Ureter (tissue), 1 donor: Measurements from ENCODE around the gene RNF2. TPM values are rescaled to one million over a fixed set of nuclear protein-coding genes. Genes with fewer than 3 reads are reported as not detected.

Experiments used
- DNase-seq: peaks from one replicate; pipeline ENCODE4 v3.0.0-alpha.2; 2020; ENCODE audit warnings: low spot score
- total RNA-seq: library from RNA; stranded (reverse); gene quantifications from one replicate; pipeline ENCODE4 v1.2.4, GENCODE V29; 2023
- donor health status: DM: yes; HTN: yes; CAD: no.

Gene RNF2
- total RNA-seq, 1 donor from 2014 or later, result 34.6 TPM

GRCh38 chr1:185096531-185096930, 51.2 kb downstream of the RNF2 start:
- DNase-seq, result no peak

- no peak for DNase-seq
Measured at GRCh38 chr1:185104083-185104482, 58.7 kb downstream of the RNF2 start.

GRCh38 chr1:185105121-185105520, 59.8 kb downstream of the RNF2 start:
- no peak for DNase-seq

GRCh38 chr1:185108321-185108720, 63.0 kb downstream of the RNF2 start:
- DNase-seq, result no peak

- DNase-seq, result no peak
Measured at GRCh38 chr1:185110145-185110544, 64.8 kb downstream of the RNF2 start.

GRCh38 chr1:185111873-185112272, 66.5 kb downstream of the RNF2 start:
- DNase-seq, result no peak

- DNase-seq, result no peak
Measured at GRCh38 chr1:185112356-185112755, 67.0 kb downstream of the RNF2 start.

- no peak for DNase-seq
Measured at GRCh38 chr1:185129708-185130107, 84.3 kb downstream of the RNF2 start.

- DNase-seq, result no peak
Measured at GRCh38 chr1:185132534-185132933, 87.2 kb downstream of the RNF2 start.

GRCh38 chr1:185137896-185138545, 92.7 kb downstream of the RNF2 start:
- DNase-seq, result no peak

GRCh38 chr1:185139246-185139645, 93.9 kb downstream of the RNF2 start:
- no peak for DNase-seq

- no peak for DNase-seq
Measured at GRCh38 chr1:185144233-185144632, 98.9 kb downstream of the RNF2 start.

GRCh38 chr1:185151215-185151614, 105.9 kb downstream of the RNF2 start:
- no peak for DNase-seq

Other genes with a start within 250 kb of the RNF2 start
- 41.1 TPM for gene NIBAN1, start 71.0 kb upstream of the RNF2 start, total RNA-seq
- gene TRMT1L, start 111.4 kb downstream of the RNF2 start, total RNA-seq, result 27.1 TPM
- 8.3 TPM for gene SWT1, start 111.6 kb downstream of the RNF2 start, total RNA-seq